Stomach (tissue), 9 donors: ENCODE measurements around the gene EVA1C. TPM values are rescaled to one million over a fixed set of nuclear protein-coding genes. Genes with fewer than 3 reads are reported as not detected.
A peak's percentile ranks its signal among the peaks of the same experiment; 100 is the strongest.

Experiments
- DNase-seq, 2 donors: peaks; one replicate each; pipeline versions ENCODE4 v3.0.0 to v3.0.0-alpha.2; 2013 to 2019
- H3K27ac ChIP-seq, 5 donors: fragments of 200-600 bp in 4 of 5; sonication (generic) in 4 of 5; one replicate each; pipeline ENCODE4 v1.5.1; 2013 to 2019; ENCODE audit warnings: mild to moderate bottlenecking in 1 of 5, moderate library complexity in 1 of 5
- H3K27me3 ChIP-seq, 3 donors: fragments of 200-600 bp; sonication (generic); one replicate each; pipeline ENCODE4 v1.5.1; 2017 to 2019; ENCODE audit warnings: mixed run types in 1 of 3
- H3K36me3 ChIP-seq, 4 donors: fragments of 200-600 bp; sonication (generic); 1 replicate in 3 of 4; 2 replicates in 1 of 4; pipeline ENCODE4 v1.5.1; 2016 to 2019
- H3K4me1 ChIP-seq, 4 donors: fragments of 200-600 bp; sonication (generic); one replicate each; pipeline ENCODE4 v1.5.1; 2016 to 2019
- H3K4me3 ChIP-seq, 4 donors: fragments of 200-600 bp; sonication (generic) in 3 of 4; one replicate each; pipeline ENCODE4 v1.5.1; 2016 to 2019; ENCODE audit warnings: mild to moderate bottlenecking in 1 of 4
- H3K9me3 ChIP-seq, 4 donors: fragments of 200-600 bp; sonication (generic); one replicate each; pipeline ENCODE4 v1.5.1; 2016 to 2019
- CTCF ChIP-seq, 7 experiments: fragments of 450-650 bp in 4 of 7; fragments of 200-600 bp in 3 of 7; sonication (generic) in 3 of 7; IDR thresholded peaks; one replicate each; pipeline ENCODE4 v1.5.1; 2016 to 2019; ENCODE audit warnings: antibody characterized with exemption in 7 of 7, control low read depth in 2 of 7, mild to moderate bottlenecking in 1 of 7
- EP300 ChIP-seq: sonication (generic); formaldehyde crosslinking; IDR thresholded peaks from one replicate; pipeline ENCODE4 v1.6.1; 2017; ENCODE audit warnings: antibody characterized with exemption
- POLR2A ChIP-seq, 4 donors: fragments of 450-650 bp; IDR thresholded peaks; one replicate each; pipeline ENCODE4 v1.6.1; 2016; ENCODE audit warnings: antibody characterized with exemption in 4 of 4, control low read depth in 2 of 4, mild to moderate bottlenecking in 1 of 4, moderate library complexity in 1 of 4
- POLR2AphosphoS5 ChIP-seq, 3 donors: sonication (generic); formaldehyde crosslinking; IDR thresholded peaks; one replicate each; pipeline ENCODE4 v1.6.1; 2016; ENCODE audit warnings: antibody characterized with exemption in 3 of 3
- WGBS, 5 donors: extraction: QIAGEN DNeasy Blood & Tissue Kit in 3 of 5; methylation state at CpG; one replicate each; pipeline versions ENCODE4 v1.1.5 to v1.1.7; 2013 to 2018; 5-methylcytosine and 5-hydroxymethylcytosine counted together
- intact Hi-C: fragments of 100-400 bp; cut with DNase I; formaldehyde crosslinking; loops from one replicate; pipeline ENCODE4 v1.15.1; 2023; ENCODE audit warnings: low total_unique reads
- polyA plus RNA-seq, 3 donors: library from polyadenylated mRNA; stranded (reverse); fragments of 200-250 nt; gene quantifications; one replicate each; pipeline ENCODE4 v1.2.3, GENCODE V29; 2013
- total RNA-seq, 5 donors: library from RNA; depleted of rRNA; stranded (reverse); fragments of >200 nt; gene quantifications; one replicate each; pipeline versions ENCODE4 v1.1.0 to v1.2.3, GENCODE V29; 2014 to 2016
- donor health status: healthy with polysubstance abuse.
- donor health status: Bipolar disorder and iron deficiency.
- donor health status: healthy.

The EVA1C gene
- total and polyA plus RNA-seq, 8 donors = 10.6 to 142 (median 42.9) TPM

GRCh38 chr21:32482565-32483292 is 70.2 kb downstream of the EVA1C start:
- 78 to 89% (median 85%) methylated on average over 10 to 11 of the region's 11 CpGs for WGBS, 5 donors
- Histone ChIP-seq H3K36me3 (peaks cover 0 to 39% (median 3%) of the 10 kb centered on the region in 4 donors), H3K27ac (no peak overlapping the region), H3K4me3 (no peak overlapping the region), H3K4me1 (peaks cover 0 to 23% (median 10%) of the 10 kb centered on the region in 4 donors), H3K9me3 (no peaks in the 10 kb centered on the region), H3K27me3 (no peaks in the 10 kb centered on the region)
- intact Hi-C loops = no loop called here
- no peak for DNase-seq
- no peak for TF ChIP-seq EP300
- TF ChIP-seq POLR2A (IDR thresholded peaks at IDR 0.05) = no peak
- TF ChIP-seq CTCF (IDR thresholded peaks at IDR 0.05) = no peak
- no peak for TF ChIP-seq POLR2AphosphoS5 (IDR thresholded peaks at IDR 0.05)

- peak in 1 of 2 donors; percentile 32 for DNase-seq
- no peak for TF ChIP-seq EP300
- TF ChIP-seq POLR2AphosphoS5 (IDR thresholded peaks at IDR 0.05) = no peak
- no peak for TF ChIP-seq CTCF (IDR thresholded peaks at IDR 0.05)
- no peak for TF ChIP-seq POLR2A (IDR thresholded peaks at IDR 0.05)
- Histone ChIP-seq H3K27ac (peak overlapping the region in 1 of 5 donors; percentile 20), H3K4me3 (no peak overlapping the region), H3K9me3 (no peaks in the 10 kb centered on the region), H3K4me1 (peaks cover 0 to 23% (median 9%) of the 10 kb centered on the region in 4 donors), H3K36me3 (peaks cover 0 to 39% (median 3%) of the 10 kb centered on the region in 4 donors), H3K27me3 (no peaks in the 10 kb centered on the region)
- intact Hi-C loops = no loop called here
- 8 to 42% (median 25%) methylated on average over 2 of the region's 2 CpGs for WGBS, 5 donors
These were observed 70.7 kb downstream of the EVA1C start for GRCh38 chr21:32483293-32483595.

- H3K9me3 ChIP-seq = no peaks in the 10 kb centered on the region
- TF ChIP-seq POLR2AphosphoS5 (IDR thresholded peaks at IDR 0.05) = peak in 2 of 3 donors; percentile 22 to 66
- TF ChIP-seq EP300 = no peak
- no peak for TF ChIP-seq POLR2A (IDR thresholded peaks at IDR 0.05)
- no peak overlapping the region for H3K4me3 ChIP-seq
- peaks cover 0 to 42% (median 4%) of the 10 kb centered on the region in 4 donors for H3K36me3 ChIP-seq
- no peaks in the 10 kb centered on the region for H3K27me3 ChIP-seq
- whole genome bisulfite sequencing, 5 donors = 47 to 65% (median 62%) methylated on average over 16 of the region's 16 CpGs
- peak; percentile 53 to 71 for DNase-seq
- peaks cover 0 to 15% (median 4%) of the 10 kb centered on the region in 4 donors for H3K4me1 ChIP-seq
- H3K27ac ChIP-seq = peak overlapping the region in 2 of 5 donors; percentile 54 to 77
- intact Hi-C loops = no loop called here
These were observed 72.3 kb downstream of the EVA1C start for GRCh38 chr21:32484706-32485380.

- H3K27ac ChIP-seq = no peak overlapping the region
- DNase-seq = no peak
- H3K27me3 ChIP-seq = no peaks in the 10 kb centered on the region
- H3K4me1 ChIP-seq = peaks cover 0 to 25% (median 10%) of the 10 kb centered on the region in 4 donors
- 83 to 95% (median 87%) methylated on average over 3 of the region's 3 CpGs for whole genome bisulfite sequencing, 5 donors
- H3K36me3 ChIP-seq = peaks cover 0 to 43% (median 30%) of the 10 kb centered on the region in 4 donors
- no peaks in the 10 kb centered on the region for H3K9me3 ChIP-seq
- no peak for TF ChIP-seq POLR2AphosphoS5 (IDR thresholded peaks at IDR 0.05)
- TF ChIP-seq POLR2A (IDR thresholded peaks at IDR 0.05) = no peak
- TF ChIP-seq EP300 = no peak
- no peak for TF ChIP-seq CTCF (IDR thresholded peaks at IDR 0.05)
- no peak overlapping the region for H3K4me3 ChIP-seq
- intact Hi-C loops = no loop called here
These were observed 79.9 kb downstream of the EVA1C start for GRCh38 chr21:32492376-32492775.
